Panc1 (cell line): Measurements from ENCODE around the gene OLIG3. TPM values are rescaled to one million over a fixed set of nuclear protein-coding genes. Genes with fewer than 3 reads are reported as not detected.

ENCODE experiments used
- ATAC-seq: fragments of 200-7000 bp; cut with Tn5 transposase; 2 replicates; pipeline ENCODE4 v1.9.1; 2020; ENCODE audit warnings: mild to moderate bottlenecking, moderate library complexity
- BruUV-seq: library from RNA; stranded (reverse); fragments of 400-500 nt; replicated peaks from 2 replicates; lab custom pipeline; 2021; lab: Mats Ljungman, UMichigan
- CTCF ChIA-PET: fragments of 300-600 bp; sonication (Branson Sonifier 250); formaldehyde crosslinking; loops from one replicate; lab custom pipeline; 2022; ENCODE audit warnings: antibody characterized with exemption; lab: Charles Lee
- POLR2A ChIA-PET: fragments of 300-600 bp; sonication (Branson Sonifier 250); formaldehyde crosslinking; loops from one replicate; lab custom pipeline; 2022; ENCODE audit warnings: antibody characterized with exemption; lab: Charles Lee
- DNase-seq: peaks from one replicate; pipeline ENCODE4 v3.0.0-alpha.2; 2010; ENCODE audit warnings: low read depth, low spot score
- H3K27ac ChIP-seq: 2 replicates; pipeline ENCODE4 v1.5.1; 2011; ENCODE audit warnings: mild to moderate bottlenecking, low read length, inconsistent platforms
- H3K27me3 ChIP-seq: fragments of 200-500 bp; sonication (Bioruptor generic); 2 replicates; pipeline ENCODE4 v1.6.0; 2014; ENCODE audit warnings: low read length, inconsistent platforms; ENCODE audit not compliant: control insufficient read depth, insufficient read depth
- H3K36me3 ChIP-seq: fragments of 200-500 bp; sonication (Bioruptor generic); 2 replicates; pipeline ENCODE4 v1.5.1; 2014; ENCODE audit warnings: inconsistent platforms, mild to moderate bottlenecking, low read length, moderate library complexity; ENCODE audit not compliant: control insufficient read depth, insufficient read depth
- H3K4me1 ChIP-seq: 2 replicates; pipeline ENCODE4 v1.5.1; 2011; ENCODE audit warnings: inconsistent platforms, mild to moderate bottlenecking, low read length, moderate library complexity; ENCODE audit not compliant: control insufficient read depth, insufficient read depth
- H3K4me3 ChIP-seq, 2 experiments: 2 replicates each; pipeline ENCODE4 v1.5.1; 2011 to 2012; ENCODE audit warnings: low read depth in 2 of 2, low read length in 2 of 2, mild to moderate bottlenecking in 2 of 2, inconsistent platforms in 1 of 2, moderate library complexity in 1 of 2
- H3K9me3 ChIP-seq: fragments of 200-500 bp; sonication (Bioruptor generic); 2 replicates; pipeline ENCODE4 v1.5.1; 2014; ENCODE audit warnings: low read depth, mild to moderate bottlenecking, inconsistent platforms, low read length, moderate library complexity; ENCODE audit not compliant: control insufficient read depth, insufficient read depth
- POLR2AphosphoS5 ChIP-seq: IDR thresholded peaks from 2 replicates; pipeline ENCODE4 v1.6.1; 2012; ENCODE audit warnings: mild to moderate bottlenecking, low read depth, low read length, moderate library complexity
- SIN3A ChIP-seq: IDR thresholded peaks from 2 replicates; pipeline ENCODE4 v1.6.1; 2012; ENCODE audit warnings: low read depth, mild to moderate bottlenecking, low read length, moderate library complexity, borderline replicate concordance; ENCODE audit not compliant: insufficient read depth
- TCF7L2 ChIP-seq: IDR thresholded peaks from 2 replicates; pipeline ENCODE4 v1.6.1; 2011; ENCODE audit warnings: mild to moderate bottlenecking, low read depth, low read length, inconsistent platforms
- in situ Hi-C: cut with HindIII; loops from 2 replicates; pipeline ENCODE4 v1.10.0; 2016; ENCODE audit warnings: low sequenced_read_pairs, low pct_unique_long_range_greater_than_20kb
- intact Hi-C: fragments of 100-400 bp; cut with micrococcal nuclease; formaldehyde crosslinking; loops from one replicate; pipeline ENCODE4 v1.10.0; 2022; ENCODE audit not compliant: unreplicated experiment
- total RNA-seq: library from RNA; stranded (reverse); gene quantifications from one replicate; pipeline ENCODE4 v1.2.1, GENCODE V29; 2021; ENCODE audit not compliant: unreplicated experiment
- TF ChIP-seq, protein P1 (sequence below), 2 experiments: IDR thresholded peaks; 2 replicates each; pipeline ENCODE4 v1.6.1; 2011 to 2012; ENCODE audit warnings: low read depth in 2 of 2, control low read depth in 1 of 2, low read length in 1 of 2, mild to moderate bottlenecking in 1 of 2, moderate library complexity in 1 of 2; ENCODE audit not compliant: insufficient read depth in 1 of 2
- TF ChIP-seq, protein P2 (sequence below): fragments of 450-650 bp; IDR thresholded peaks from 2 replicates; pipeline ENCODE4 v1.5.1; 2017; ENCODE audit warnings: mild to moderate bottlenecking

The OLIG3 gene
- total RNA-seq, 1 experiment from 2014 or later: not detected

DNA sequence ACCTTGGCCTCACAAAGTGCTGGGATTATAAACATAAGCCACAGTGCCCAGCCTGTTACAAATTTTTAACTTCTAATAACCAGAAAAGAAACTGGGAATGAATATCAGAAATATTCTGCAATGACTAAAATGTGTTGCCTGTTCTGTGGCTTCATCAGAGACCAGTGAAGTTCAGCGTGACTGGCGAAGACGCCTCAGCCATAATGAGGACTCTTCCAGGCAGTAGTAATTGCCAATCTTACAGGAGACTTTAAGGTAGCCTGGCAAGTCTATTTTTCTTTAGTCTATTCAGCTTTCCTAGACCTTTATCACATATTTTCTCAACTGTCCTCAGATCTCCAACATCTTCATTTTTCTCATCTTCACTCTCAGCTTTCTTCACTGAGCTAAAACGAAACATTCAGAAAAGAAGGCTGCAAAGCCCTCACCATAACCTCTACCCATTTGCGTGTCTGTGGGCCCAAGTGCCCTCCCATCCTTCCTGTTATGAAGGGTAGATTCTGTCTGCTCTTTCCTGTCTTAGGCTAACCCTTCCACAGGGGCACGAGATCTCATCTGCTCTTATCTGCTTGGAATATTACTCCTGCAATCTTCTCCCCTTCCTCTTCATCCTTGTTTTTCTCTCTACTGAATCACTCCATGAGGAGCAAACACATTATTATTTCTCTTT is 42.0 kb upstream of the OLIG3 start:
- POLR2A ChIA-PET: interaction anchor here (0.6 kb wide), 1 partner anchor 112 kb away, joined by 3 read pairs; no protein-coding TSS in a partner anchor
- ATAC-seq (no peak), DNase-seq (no peak)
- Histone ChIP-seq H3K4me3 (no peak overlapping the region), H3K27ac (no peak overlapping the region), H3K27me3 (peaks cover 9% of the 10 kb centered on the region; the same call in 1 of the 2 replicates), H3K9me3 (no peaks in the 10 kb centered on the region), H3K4me1 (no peaks in the 10 kb centered on the region), H3K36me3 (no peaks in the 10 kb centered on the region)
- CTCF ChIA-PET: no interaction called here
- intact Hi-C loops: no loop called here
- no TSS peak for BruUV-seq
- in situ Hi-C loops: no loop called here
- TF ChIP-seq, protein P1, sequence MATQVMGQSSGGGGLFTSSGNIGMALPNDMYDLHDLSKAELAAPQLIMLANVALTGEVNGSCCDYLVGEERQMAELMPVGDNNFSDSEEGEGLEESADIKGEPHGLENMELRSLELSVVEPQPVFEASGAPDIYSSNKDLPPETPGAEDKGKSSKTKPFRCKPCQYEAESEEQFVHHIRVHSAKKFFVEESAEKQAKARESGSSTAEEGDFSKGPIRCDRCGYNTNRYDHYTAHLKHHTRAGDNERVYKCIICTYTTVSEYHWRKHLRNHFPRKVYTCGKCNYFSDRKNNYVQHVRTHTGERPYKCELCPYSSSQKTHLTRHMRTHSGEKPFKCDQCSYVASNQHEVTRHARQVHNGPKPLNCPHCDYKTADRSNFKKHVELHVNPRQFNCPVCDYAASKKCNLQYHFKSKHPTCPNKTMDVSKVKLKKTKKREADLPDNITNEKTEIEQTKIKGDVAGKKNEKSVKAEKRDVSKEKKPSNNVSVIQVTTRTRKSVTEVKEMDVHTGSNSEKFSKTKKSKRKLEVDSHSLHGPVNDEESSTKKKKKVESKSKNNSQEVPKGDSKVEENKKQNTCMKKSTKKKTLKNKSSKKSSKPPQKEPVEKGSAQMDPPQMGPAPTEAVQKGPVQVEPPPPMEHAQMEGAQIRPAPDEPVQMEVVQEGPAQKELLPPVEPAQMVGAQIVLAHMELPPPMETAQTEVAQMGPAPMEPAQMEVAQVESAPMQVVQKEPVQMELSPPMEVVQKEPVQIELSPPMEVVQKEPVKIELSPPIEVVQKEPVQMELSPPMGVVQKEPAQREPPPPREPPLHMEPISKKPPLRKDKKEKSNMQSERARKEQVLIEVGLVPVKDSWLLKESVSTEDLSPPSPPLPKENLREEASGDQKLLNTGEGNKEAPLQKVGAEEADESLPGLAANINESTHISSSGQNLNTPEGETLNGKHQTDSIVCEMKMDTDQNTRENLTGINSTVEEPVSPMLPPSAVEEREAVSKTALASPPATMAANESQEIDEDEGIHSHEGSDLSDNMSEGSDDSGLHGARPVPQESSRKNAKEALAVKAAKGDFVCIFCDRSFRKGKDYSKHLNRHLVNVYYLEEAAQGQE (IDR thresholded peaks at IDR 0.05; ENCODE audit: insufficient read depth in 1 of 2, low read depth in 2 of 2, low read length in 1 of 2): no peak
- TF ChIP-seq TCF7L2 (no peak), POLR2AphosphoS5 (no peak), SIN3A (no peak)
- TF ChIP-seq, protein P2, sequence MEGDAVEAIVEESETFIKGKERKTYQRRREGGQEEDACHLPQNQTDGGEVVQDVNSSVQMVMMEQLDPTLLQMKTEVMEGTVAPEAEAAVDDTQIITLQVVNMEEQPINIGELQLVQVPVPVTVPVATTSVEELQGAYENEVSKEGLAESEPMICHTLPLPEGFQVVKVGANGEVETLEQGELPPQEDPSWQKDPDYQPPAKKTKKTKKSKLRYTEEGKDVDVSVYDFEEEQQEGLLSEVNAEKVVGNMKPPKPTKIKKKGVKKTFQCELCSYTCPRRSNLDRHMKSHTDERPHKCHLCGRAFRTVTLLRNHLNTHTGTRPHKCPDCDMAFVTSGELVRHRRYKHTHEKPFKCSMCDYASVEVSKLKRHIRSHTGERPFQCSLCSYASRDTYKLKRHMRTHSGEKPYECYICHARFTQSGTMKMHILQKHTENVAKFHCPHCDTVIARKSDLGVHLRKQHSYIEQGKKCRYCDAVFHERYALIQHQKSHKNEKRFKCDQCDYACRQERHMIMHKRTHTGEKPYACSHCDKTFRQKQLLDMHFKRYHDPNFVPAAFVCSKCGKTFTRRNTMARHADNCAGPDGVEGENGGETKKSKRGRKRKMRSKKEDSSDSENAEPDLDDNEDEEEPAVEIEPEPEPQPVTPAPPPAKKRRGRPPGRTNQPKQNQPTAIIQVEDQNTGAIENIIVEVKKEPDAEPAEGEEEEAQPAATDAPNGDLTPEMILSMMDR: no peak

DNA sequence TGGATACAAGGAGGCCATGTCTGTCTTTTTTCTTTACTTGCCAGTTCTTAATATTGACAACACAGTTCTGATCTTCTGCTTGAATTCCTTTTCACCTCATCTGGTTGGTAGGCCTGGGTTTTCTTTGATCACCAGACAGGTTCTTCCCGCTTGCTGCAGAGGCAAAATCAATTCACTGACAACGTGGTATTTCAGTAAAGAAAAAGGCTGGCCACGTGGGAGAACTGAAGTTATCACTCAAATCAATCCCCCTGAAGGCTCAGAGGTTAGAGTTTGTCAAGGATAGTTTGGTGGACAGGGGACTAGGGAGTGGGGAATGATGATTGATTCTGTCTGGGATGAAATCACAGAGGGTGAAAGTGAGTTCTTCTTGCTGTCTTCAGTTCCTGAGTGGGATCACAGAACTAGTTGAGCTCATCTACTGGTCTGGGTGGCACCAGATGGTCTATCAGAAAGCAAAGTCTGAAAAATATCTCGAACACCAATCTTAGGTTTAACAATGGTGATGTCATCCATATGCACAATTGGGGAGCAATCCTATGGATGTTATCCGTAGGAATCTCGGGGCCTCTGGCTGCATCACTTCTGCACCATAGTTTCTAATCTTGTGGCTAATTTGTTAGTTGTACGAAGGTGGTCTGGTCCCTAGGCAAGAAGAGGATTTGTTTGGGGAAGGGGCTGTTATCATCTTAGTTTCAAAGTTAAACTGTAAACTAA is 37.3 kb upstream of the OLIG3 start:
- H3K36me3 ChIP-seq: no peaks in the 10 kb centered on the region; the same call in 1 of the 2 replicates
- DNase-seq: no peak
- H3K9me3 ChIP-seq: no peaks in the 10 kb centered on the region
- H3K4me3 ChIP-seq: no peak overlapping the region
- TF ChIP-seq POLR2AphosphoS5: no peak
- TF ChIP-seq TCF7L2: no peak
- TF ChIP-seq, protein P1 (IDR thresholded peaks at IDR 0.05; ENCODE audit: insufficient read depth in 1 of 2, low read depth in 2 of 2, low read length in 1 of 2): no peak
- TF ChIP-seq, protein P2: no peak
- TF ChIP-seq SIN3A: no peak
- POLR2A ChIA-PET: no interaction called here
- H3K27ac ChIP-seq: no peak overlapping the region
- BruUV-seq: no TSS peak
- H3K27me3 ChIP-seq: peaks cover 5% of the 10 kb centered on the region; the same call in 1 of the 2 replicates
- ATAC-seq: no peak
- H3K4me1 ChIP-seq: no peaks in the 10 kb centered on the region
- intact Hi-C loops (no loop called here), in situ Hi-C loops (no loop called here)
- CTCF ChIA-PET: no interaction called here
